HL-60 (cell line): Measurements from ENCODE around the gene DBF4B.

Source experiments
- GABPA ChIP-seq: IDR thresholded peaks from 2 replicates; pipeline ENCODE4 v1.6.1; 2012; ENCODE audit warnings: low read depth
- POLR2AphosphoS5 ChIP-seq: IDR thresholded peaks from 2 replicates; pipeline ENCODE4 v1.6.1; 2012; ENCODE audit warnings: low read depth
- REST ChIP-seq: IDR thresholded peaks from 2 replicates; pipeline ENCODE4 v1.6.1; 2012; ENCODE audit warnings: low read depth; ENCODE audit not compliant: insufficient replicate concordance
- SPI1 ChIP-seq: IDR thresholded peaks from 2 replicates; pipeline ENCODE4 v1.6.1; 2012; ENCODE audit warnings: low read depth, mild to moderate bottlenecking, borderline replicate concordance
- TF ChIP-seq, protein P1 (sequence below): IDR thresholded peaks from one replicate; pipeline ENCODE4 v1.5.1; 2011; ENCODE audit warnings: low read length, control low read depth, inconsistent platforms; ENCODE audit not compliant: insufficient read depth

- TF ChIP-seq, protein P1, sequence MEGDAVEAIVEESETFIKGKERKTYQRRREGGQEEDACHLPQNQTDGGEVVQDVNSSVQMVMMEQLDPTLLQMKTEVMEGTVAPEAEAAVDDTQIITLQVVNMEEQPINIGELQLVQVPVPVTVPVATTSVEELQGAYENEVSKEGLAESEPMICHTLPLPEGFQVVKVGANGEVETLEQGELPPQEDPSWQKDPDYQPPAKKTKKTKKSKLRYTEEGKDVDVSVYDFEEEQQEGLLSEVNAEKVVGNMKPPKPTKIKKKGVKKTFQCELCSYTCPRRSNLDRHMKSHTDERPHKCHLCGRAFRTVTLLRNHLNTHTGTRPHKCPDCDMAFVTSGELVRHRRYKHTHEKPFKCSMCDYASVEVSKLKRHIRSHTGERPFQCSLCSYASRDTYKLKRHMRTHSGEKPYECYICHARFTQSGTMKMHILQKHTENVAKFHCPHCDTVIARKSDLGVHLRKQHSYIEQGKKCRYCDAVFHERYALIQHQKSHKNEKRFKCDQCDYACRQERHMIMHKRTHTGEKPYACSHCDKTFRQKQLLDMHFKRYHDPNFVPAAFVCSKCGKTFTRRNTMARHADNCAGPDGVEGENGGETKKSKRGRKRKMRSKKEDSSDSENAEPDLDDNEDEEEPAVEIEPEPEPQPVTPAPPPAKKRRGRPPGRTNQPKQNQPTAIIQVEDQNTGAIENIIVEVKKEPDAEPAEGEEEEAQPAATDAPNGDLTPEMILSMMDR: no peak
- TF ChIP-seq REST (no peak), POLR2AphosphoS5 (no peak), GABPA (no peak), SPI1 (no peak)
These were observed 34.6 kb upstream of the DBF4B start for GRCh38 chr17:44673893-44674292.
